ENCODE results near the gene MEI4. TPM values are rescaled to one million over a fixed set of nuclear protein-coding genes. Genes with fewer than 3 reads are reported as not detected.

The MEI4 gene, protein sequence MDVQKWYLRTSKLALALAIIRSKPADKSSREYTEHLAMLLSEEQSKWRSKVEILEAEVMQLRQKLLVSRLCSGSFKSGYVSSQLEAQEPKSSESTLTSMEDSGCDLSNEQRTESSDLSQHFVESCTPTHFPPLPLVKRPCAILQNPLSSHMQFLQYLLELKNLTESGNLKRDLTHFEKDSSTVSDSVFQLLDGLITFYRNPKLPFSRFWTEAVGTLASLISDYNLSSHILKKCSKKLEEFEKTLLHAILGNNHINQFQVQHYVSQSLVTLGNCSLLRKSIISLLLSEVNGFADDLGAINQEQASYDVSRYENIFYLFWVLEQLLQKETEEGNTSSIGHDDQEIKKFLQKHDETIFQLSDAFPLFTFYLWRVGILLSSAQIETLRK
- not detected for total RNA-seq

DNA sequence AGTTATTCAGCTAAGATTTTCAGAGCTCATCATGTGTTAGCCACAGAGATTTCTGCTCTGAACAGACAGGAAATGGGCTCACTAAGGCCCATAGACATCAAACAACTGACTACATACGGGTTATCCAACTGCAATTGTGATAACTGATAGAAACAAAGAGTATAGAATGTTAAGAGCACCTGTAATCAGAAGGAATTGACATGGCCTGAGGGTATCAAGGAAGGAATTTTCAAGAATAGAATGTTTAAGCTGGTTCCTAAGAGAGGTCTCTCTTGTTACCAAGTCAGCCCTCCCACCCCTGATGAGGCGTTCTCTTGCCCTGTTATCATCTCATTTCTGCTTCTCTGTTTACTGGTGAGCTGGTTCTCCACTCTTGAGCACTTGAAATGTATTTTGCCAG lies at the start of gene MEI4:
TSS of gene MEI4 (plus strand) at position 301 of the 400 bp plus-strand sequence. CDS start 37,633 bp downstream, outside the sequence.

Other genes starting within 250 kb of the MEI4 start
- gene HTR1B, start 189.5 kb upstream of the MEI4 start, total RNA-seq = not detected

Measured in melanocyte of skin (primary cell).